VCaP (cell line): ENCODE results near the gene RBM47.

Experiments
- H3K27ac ChIP-seq: fragments of 450-650 bp; 2 replicates; pipeline ENCODE4 v1.5.1; 2017
- TF ChIP-seq, protein P1 (sequence below): fragments of 450-650 bp; conservative IDR thresholded peaks from 2 replicates; pipeline ENCODE4 v1.5.1; 2017; ENCODE audit warnings: mild to moderate bottlenecking, moderate library complexity

Gene RBM47

DNA sequence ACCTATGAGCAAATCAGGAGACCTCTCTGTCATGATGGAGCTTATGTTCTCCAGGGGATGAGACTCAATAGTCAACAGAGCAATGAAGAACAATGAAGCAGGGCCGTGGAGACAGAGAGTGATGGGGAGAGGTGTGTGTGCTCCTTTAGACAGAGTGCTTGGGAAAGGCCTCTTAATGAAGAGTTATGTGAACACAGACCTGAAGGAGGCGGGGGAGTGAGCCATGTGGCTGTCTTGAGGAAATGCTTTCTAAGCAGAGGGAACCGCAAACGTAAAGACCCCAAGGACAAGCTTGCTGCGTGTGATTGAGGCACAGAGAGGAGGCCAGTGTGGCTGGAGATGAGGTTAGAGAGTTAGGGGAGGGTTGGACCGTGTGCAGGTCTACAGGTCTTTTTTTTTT lies 241.4 kb downstream of the RBM47 start:
- TF ChIP-seq, protein P1, sequence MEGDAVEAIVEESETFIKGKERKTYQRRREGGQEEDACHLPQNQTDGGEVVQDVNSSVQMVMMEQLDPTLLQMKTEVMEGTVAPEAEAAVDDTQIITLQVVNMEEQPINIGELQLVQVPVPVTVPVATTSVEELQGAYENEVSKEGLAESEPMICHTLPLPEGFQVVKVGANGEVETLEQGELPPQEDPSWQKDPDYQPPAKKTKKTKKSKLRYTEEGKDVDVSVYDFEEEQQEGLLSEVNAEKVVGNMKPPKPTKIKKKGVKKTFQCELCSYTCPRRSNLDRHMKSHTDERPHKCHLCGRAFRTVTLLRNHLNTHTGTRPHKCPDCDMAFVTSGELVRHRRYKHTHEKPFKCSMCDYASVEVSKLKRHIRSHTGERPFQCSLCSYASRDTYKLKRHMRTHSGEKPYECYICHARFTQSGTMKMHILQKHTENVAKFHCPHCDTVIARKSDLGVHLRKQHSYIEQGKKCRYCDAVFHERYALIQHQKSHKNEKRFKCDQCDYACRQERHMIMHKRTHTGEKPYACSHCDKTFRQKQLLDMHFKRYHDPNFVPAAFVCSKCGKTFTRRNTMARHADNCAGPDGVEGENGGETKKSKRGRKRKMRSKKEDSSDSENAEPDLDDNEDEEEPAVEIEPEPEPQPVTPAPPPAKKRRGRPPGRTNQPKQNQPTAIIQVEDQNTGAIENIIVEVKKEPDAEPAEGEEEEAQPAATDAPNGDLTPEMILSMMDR, result no peak
- H3K27ac ChIP-seq, result no peak overlapping the region

DNA sequence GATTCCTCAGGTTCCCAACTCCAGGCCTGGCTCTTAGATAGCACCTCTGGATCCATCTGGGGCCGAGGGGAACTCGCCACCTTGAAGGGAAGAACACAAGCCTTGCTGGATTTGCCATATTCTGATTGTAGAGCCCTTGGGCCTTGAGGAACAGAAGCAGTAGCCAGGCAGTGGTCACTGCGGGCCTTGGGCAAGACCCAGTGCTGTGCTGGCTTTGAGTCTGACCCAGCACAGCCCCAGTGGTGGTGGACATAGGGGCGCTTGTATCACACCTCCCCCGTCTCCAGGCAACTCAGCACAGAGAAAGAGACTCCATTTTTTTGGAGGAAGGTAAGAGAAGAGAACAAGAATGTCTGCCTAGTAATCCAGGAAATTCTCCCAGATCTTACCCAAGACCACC lies 249.0 kb downstream of the RBM47 start:
- TF ChIP-seq, protein P1, result no peak
- H3K27ac ChIP-seq, result no peak overlapping the region

DNA sequence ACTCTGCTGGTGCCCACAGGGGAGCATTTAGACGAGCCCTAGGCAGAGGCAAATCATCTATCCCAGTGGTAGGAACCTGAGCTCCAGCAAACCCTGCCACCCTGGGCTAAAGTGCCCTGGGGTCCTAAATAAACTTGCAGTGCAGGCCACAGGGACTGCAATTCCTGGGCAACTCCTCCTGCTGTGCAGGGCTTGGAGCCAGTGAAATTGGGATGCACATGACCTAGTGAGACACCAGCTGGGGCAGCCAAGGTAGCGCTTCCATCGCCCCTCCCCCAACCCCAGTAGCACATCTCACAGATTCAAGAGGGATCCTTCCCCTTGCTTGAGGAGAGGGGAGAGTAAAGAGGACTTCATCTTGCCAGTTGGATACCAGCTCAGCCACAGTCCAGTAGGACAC lies 250.4 kb downstream of the RBM47 start:
- no peak overlapping the region for H3K27ac ChIP-seq
- TF ChIP-seq, protein P1, result no peak

DNA sequence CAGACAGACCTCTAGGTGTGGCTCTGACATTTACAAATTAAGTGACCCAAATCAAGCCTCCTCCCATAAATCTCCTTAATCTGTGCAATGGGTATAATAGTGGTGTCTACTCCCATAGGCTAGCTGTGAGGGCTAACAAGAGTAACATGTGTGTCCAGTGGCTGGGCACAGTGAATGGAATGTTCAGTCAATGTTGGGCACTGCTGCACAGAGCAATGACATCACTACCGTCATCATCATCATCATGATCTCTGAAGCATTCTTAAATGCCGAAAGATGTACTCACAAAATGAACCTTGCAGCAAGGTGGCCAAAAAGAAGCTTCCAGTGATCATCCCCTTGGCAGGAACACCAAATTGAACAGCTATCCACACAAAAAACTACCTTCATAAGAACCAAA lies 251.0 kb downstream of the RBM47 start:
- no peak overlapping the region for H3K27ac ChIP-seq
- TF ChIP-seq, protein P1, result no peak

DNA sequence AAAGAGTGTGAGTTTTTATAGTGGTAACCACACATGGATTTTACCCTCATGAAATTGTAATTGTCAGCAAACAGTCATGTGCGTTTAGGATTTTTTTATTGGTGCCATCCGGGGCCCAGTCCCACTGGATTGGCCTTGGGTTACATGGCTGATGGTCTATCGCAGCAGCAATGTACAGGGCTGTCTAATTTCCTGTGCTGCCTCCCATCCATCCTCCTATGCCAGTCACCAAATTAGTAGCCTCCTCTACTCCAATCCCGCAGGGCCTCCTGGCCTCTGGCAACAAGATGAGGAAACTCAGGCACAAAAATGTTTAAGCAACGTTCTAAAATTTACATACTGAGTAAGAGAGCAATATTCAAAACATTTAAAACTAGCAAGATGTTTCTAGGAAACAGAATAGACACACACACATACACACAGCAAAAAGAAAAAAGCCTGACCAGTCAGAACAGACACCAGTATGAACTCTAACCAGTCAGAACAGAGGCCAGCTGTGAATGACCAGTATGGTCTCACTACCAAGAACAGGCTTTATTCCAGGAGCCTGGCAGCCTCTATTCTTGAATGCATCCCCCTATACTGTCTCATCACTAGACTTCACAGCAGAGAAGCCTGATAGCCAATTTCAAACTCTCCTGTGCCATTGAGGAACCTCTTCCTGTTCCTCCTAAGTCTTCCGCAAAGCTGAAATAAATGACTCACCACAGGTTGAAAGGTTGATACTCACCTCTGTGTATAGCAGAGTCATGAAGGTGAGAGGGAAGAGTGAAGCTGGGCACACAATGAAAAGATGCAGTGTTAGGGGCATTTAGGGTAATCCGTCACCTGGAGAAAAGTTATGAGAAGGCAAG lies 251.9 kb downstream of the RBM47 start:
- peak overlapping the region; percentile 26; the same call in 1 of the 2 replicates for H3K27ac ChIP-seq
- TF ChIP-seq, protein P1, result no peak

DNA sequence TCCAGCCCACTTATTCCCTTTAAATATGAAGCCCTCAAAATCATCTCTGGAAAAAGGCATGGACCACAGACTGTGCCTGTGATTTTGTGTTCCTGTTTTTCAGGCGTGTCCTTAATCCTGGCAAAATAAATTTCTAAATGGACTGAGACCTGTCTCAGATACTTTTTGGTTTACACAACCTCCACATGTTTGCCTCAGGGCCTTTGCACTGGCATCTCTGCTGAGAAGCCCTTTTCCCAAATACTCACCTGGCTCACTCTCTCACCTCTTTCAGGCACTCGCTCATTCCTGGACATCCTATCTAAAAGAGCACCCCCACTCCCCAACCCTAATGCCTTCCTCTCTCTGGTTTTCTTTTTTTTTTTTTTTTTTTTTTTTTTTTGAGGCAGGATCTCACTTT lies 254.0 kb downstream of the RBM47 start:
- TF ChIP-seq, protein P1, result no peak
- H3K27ac ChIP-seq, result no peak overlapping the region

DNA sequence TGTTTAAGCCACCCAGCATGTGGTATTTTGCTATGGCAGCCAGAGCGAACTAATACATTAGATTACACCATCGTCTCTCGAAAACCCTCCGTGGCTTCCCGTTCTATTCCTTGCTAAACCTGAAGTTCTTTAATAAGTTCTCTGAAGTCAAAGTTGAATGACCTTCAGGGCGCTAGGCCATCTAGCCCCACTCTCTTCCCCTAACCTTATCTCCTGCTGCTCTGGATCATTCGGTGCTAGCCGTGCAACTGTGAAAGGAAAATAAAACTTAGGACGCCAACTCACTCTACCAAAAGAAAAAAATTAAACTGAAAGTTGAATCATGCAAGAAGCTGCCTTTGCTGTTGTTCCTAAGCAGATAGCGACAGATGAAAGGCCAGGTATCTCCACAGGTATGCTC lies 254.6 kb downstream of the RBM47 start:
- no peak overlapping the region for H3K27ac ChIP-seq
- TF ChIP-seq, protein P1, result no peak
